Measurements from ENCODE around the gene MAP4K2.

GRCh38 chr11:64764753-64765152 lies 38.3 kb downstream of the MAP4K2 start:
- no peak for TF ChIP-seq CTCF (IDR thresholded peaks at IDR 0.05)
- no peak for TF ChIP-seq POLR2A (IDR thresholded peaks at IDR 0.05)

All from stomach (tissue), 4 donors.